Kidney tubule cell (primary cell): ENCODE results near the gene RPS6KC1.
A peak's percentile ranks its signal among the peaks of the same experiment; 100 is the strongest.
"Not testable (repeated sequence)": the region's sequence is repeated elsewhere in the genome, so short reads cannot be mapped to it uniquely, and the experiment has no call there.

Experiments
- DNase-seq: peaks from one replicate; pipeline ENCODE4 v3.0.0-alpha.2; 2018; ENCODE audit warnings: low spot score

RPS6KC1 gene

GRCh38 chr1:213160442-213160841 lies 109.4 kb downstream of the RPS6KC1 start:
- DNase-seq = not testable (repeated sequence)

GRCh38 chr1:213162338-213162737 lies 111.3 kb downstream of the RPS6KC1 start:
- DNase-seq = no peak

- no peak for DNase-seq
Observed at GRCh38 chr1:213162862-213163261, 111.8 kb downstream of the RPS6KC1 start.

- DNase-seq = no peak
Observed at GRCh38 chr1:213163278-213163711, 112.3 kb downstream of the RPS6KC1 start.

- no peak for DNase-seq
Observed at GRCh38 chr1:213164561-213164960, 113.5 kb downstream of the RPS6KC1 start.

- DNase-seq = no peak
Observed at GRCh38 chr1:213166852-213167251, 115.8 kb downstream of the RPS6KC1 start.

DNA sequence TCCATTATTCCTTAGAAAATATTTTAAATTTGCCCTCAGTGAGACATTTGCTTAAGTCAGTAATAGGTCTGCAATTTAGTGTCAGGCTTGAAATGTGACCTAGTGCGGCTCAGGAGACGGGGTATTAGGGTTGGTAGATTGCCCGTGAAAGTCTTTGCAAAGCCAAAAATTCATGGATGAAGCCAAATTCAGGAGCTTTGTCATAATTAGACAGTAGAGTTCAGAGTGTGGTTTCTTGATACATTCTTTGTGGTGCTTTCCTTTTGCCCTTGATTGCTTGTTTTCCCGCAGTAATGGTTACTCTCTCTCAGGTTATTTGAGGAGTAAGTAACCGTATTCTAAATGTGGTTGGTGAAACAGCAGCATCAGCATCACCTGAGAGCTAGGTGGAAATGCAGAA lies 120.7 kb downstream of the RPS6KC1 start:
- DNase-seq = no peak

- DNase-seq = no peak
Observed at GRCh38 chr1:213176341-213176740, 125.3 kb downstream of the RPS6KC1 start.

DNA sequence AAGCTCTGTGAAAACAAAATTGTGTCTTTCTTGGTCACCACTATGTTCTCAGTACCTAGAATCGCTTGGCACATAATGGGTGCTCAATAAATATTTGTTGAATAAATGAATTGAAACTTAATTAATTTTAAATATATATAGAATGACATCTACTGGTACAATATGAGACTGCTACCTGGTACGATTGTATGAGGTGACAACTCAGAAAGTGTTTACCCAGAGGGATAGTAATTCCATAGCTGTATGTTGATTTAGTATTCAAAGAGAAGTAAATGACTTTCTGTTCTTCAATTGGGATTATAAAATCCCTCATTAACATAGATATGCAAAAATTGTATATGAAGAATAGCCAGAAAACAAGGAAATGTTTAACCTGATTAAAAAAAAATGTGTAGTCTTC lies 128.7 kb downstream of the RPS6KC1 start:
- DNase-seq = no peak

- DNase-seq = no peak
Observed at GRCh38 chr1:213180833-213181232, 129.8 kb downstream of the RPS6KC1 start.

- DNase-seq = no peak
Observed at GRCh38 chr1:213183036-213183672, 132.1 kb downstream of the RPS6KC1 start.

GRCh38 chr1:213186168-213186567 lies 135.1 kb downstream of the RPS6KC1 start:
- no peak for DNase-seq

GRCh38 chr1:213192026-213192425 lies 141.0 kb downstream of the RPS6KC1 start:
- DNase-seq = no peak

GRCh38 chr1:213194383-213194782 lies 143.3 kb downstream of the RPS6KC1 start:
- no peak for DNase-seq

DNA sequence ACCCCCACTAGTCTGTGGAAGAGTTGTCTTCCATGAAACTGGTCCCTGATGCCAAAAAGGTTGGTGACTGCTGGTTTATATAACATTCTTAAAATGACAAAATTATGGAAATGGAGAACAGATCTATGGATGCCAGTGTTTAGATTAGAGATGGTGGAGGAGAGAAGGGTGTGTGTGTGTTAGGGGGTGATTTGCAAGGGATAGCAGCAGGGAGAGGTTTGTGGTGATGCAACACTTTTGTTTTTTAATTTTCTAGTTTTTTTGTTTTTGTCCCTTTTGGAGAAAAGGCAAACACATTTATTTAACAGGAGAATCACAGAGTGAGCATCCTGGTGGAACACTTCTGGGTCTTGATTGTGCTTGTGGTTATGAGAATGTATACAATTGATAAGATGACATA lies 143.8 kb downstream of the RPS6KC1 start:
- DNase-seq = no peak

- DNase-seq = not testable (repeated sequence)
Observed at GRCh38 chr1:213196328-213197054, 145.4 kb downstream of the RPS6KC1 start.

GRCh38 chr1:213200630-213201029 lies 149.6 kb downstream of the RPS6KC1 start:
- no peak for DNase-seq

- no peak for DNase-seq
Observed at GRCh38 chr1:213201380-213202155, 150.5 kb downstream of the RPS6KC1 start.

GRCh38 chr1:213211201-213211600 lies 160.2 kb downstream of the RPS6KC1 start:
- no peak for DNase-seq

DNA sequence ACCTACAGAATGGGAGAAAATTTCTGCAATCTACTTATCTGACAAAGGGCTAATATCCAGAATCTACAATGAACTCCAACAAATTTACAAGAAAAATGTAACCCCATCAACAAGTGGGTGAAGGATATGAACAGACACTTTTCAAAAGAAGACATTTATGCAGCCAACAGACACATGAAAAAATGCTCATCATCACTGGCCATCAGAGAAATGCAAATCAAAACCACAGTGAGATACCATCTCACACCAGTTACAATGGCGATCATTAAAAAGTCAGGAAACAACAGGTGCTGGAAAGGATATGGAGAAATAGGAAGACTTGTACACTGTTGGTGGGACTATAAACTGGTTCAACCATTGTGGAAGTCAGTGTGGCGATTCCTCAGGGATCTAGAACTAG lies 168.0 kb downstream of the RPS6KC1 start:
- DNase-seq = not testable (repeated sequence)

- no peak for DNase-seq
Observed at GRCh38 chr1:213221209-213221608, 170.2 kb downstream of the RPS6KC1 start.

DNA sequence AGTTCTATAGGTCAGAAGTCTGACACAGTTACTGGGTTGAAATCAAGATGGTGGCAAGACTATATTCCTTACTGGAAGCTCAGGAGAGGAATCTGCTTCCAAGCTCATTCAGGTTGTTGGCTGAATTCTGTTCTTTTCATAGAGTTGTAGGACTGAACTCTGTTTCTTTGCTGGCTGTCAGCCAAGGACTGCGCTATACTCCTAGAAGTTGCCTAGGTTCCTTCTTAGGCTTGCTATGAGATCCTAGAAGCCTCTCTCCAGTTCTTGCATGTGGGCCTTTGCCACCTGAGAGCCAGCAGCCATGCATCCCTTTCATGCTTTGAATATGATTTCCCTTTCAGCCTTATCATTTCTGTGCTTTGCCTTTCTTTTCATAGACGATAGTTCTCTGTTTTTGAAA lies 176.4 kb downstream of the RPS6KC1 start:
- no peak for DNase-seq

DNA sequence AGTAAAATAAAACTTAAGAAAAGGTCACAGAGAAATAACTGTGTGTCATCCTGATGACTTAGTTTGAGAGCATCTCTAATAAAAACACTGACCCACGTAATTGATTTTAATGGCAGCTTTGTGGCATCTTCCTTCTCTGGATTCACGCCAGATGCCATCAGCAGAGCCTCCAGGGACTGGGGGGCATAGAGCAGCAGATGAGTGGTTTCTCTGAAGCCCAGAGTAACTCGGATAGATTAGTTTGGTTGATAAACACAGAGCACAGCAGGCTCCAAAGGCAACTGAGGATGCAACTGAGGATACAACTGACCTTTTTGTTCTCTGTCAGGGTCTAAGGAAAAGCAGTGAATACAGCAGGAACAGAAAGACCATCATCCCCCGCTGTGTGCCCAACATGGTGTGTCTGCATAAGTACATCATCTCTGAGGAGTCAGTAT lies 180.8 kb downstream of the RPS6KC1 start:
- peak; percentile 30 for DNase-seq
